GM23248 (cell line): ENCODE data around the gene ESRRB.

ENCODE experiments used
- EZH2 ChIP-seq: fragments of 200-600 bp; sonication (generic); IDR thresholded peaks from 2 replicates; pipeline ENCODE4 v1.6.1; 2018; ENCODE audit warnings: antibody characterized with exemption, mild to moderate bottlenecking; ENCODE audit not compliant: insufficient read depth, poor library complexity, severe bottlenecking
- EZH2phosphoT487 ChIP-seq: fragments of 200-600 bp; sonication (generic); IDR thresholded peaks from 2 replicates; pipeline ENCODE4 v1.6.1; 2018; ENCODE audit warnings: antibody characterized with exemption, moderate library complexity, mild to moderate bottlenecking, low read depth; ENCODE audit not compliant: insufficient read depth

GRCh38 chr14:76490111-76490510 is 114.2 kb downstream of the ESRRB start:
- TF ChIP-seq EZH2 (no peak), EZH2phosphoT487 (no peak)
